Activated CD8-positive, alpha-beta T cell treated with anti-CD3 and anti-CD28 coated beads, Interleukin-2, amount 10 ng/mL, durations not matched to agents 7 days and 5 days (primary cell): ENCODE results near the gene RAC2. TPM values are rescaled to one million over a fixed set of nuclear protein-coding genes. Genes with fewer than 3 reads are reported as not detected.

Experiments
- ATAC-seq: fragments of 150-1000 bp; cut with Tn5 transposase; one replicate; pipeline ENCODE4 v1.10.0; 2021; ENCODE audit warnings: moderate library complexity
- CTCF ChIA-PET: fragments of 350-600 bp; sonication (Branson Sonifier 250); formaldehyde crosslinking; loops from one replicate; lab custom pipeline; 2021; ENCODE audit warnings: antibody characterized with exemption; lab: Charles Lee
- POLR2A ChIA-PET: fragments of 350-600 bp; sonication (Branson Sonifier 250); formaldehyde crosslinking; loops from one replicate; lab custom pipeline; 2021; ENCODE audit warnings: antibody characterized with exemption; lab: Charles Lee
- DNase-seq: peaks from one replicate; pipeline ENCODE4 v3.0.0-alpha.2; 2020
- H3K27ac Mint-ChIP-seq: one replicate; pipeline ENCODE4 v1.8.0; 2021; ENCODE audit warnings: mild to moderate bottlenecking, mixed read lengths
- H3K27me3 Mint-ChIP-seq: one replicate; pipeline ENCODE4 v1.8.0; 2021; ENCODE audit warnings: low read depth, mixed read lengths
- H3K36me3 Mint-ChIP-seq: one replicate; pipeline ENCODE4 v1.8.0; 2021; ENCODE audit warnings: low read depth, mixed read lengths
- H3K4me1 Mint-ChIP-seq: one replicate; pipeline ENCODE4 v1.8.0; 2021; ENCODE audit warnings: low read depth, mixed read lengths
- H3K4me3 Mint-ChIP-seq: one replicate; pipeline ENCODE4 v1.8.0; 2021; ENCODE audit warnings: mild to moderate bottlenecking, mixed read lengths
- H3K9me3 Mint-ChIP-seq: one replicate; pipeline ENCODE4 v1.8.0; 2022; ENCODE audit warnings: mixed read lengths; ENCODE audit not compliant: insufficient read depth
- total RNA-seq, 2 experiments: library from RNA; stranded (reverse); gene quantifications; one replicate each; pipeline ENCODE4 v1.2.3, GENCODE V29; 2021

The RAC2 gene
- total RNA-seq, 2 experiments from 2014 or later: 1,167 to 1,252 TPM

- H3K4me3 Mint-ChIP-seq: peak overlapping the region; percentile 99
- peak; percentile 69 for ATAC-seq
- H3K9me3 Mint-ChIP-seq: no peaks in the 10 kb centered on the region
- no peaks in the 10 kb centered on the region for H3K27me3 Mint-ChIP-seq
- DNase-seq: peak; percentile 98
- ChIA-PET CTCF (interaction anchor here (0.6 to 10.2 kb wide), 25 partner anchors 9 to 415 kb away, joined by 3 to 195 read pairs (median 4); partner anchors contain the start of gene PDXP), POLR2A (interaction anchor here (0.7 to 9.5 kb wide), 30 partner anchors 11 to 467 kb away, joined by 3 to 278 read pairs (median 5); partner anchors contain the start of genes CYTH4, IFT27, IL2RB and MFNG)
- H3K36me3 Mint-ChIP-seq: peaks cover 66% of the 10 kb centered on the region
- H3K4me1 Mint-ChIP-seq: peaks cover 62% of the 10 kb centered on the region
- H3K27ac Mint-ChIP-seq: peak overlapping the region; percentile 99
Measured at GRCh38 chr22:37242395-37242918, 1.6 kb downstream of the RAC2 start.

- Mint-ChIP-seq H3K36me3 (peaks cover 74% of the 10 kb centered on the region), H3K27ac (peak overlapping the region; percentile 99), H3K9me3 (no peaks in the 10 kb centered on the region), H3K4me3 (peak overlapping the region; percentile 99), H3K4me1 (peaks cover 68% of the 10 kb centered on the region), H3K27me3 (no peaks in the 10 kb centered on the region)
- ChIA-PET CTCF (interaction anchor here (0.7 to 10.2 kb wide), 20 partner anchors 8 to 416 kb away, joined by 3 to 195 read pairs (median 5); partner anchors contain the start of gene PDXP), POLR2A (interaction anchor here (0.6 to 9.5 kb wide), 29 partner anchors 10 to 212 kb away, joined by 3 to 278 read pairs (median 5); partner anchors contain the start of gene CYTH4)
- peak; percentile 10 for ATAC-seq
- DNase-seq: peak; percentile 84
Measured at GRCh38 chr22:37241351-37242142, 2.5 kb downstream of the RAC2 start.

- H3K4me3 Mint-ChIP-seq: peak overlapping the region; percentile 99
- POLR2A ChIA-PET: interaction anchor here (0.5 to 9.5 kb wide), 9 partner anchors 10 to 603 kb away, joined by 3 to 278 read pairs (median 4); partner anchors contain the start of gene ANKRD54
- no peaks in the 10 kb centered on the region for H3K27me3 Mint-ChIP-seq
- H3K27ac Mint-ChIP-seq: peak overlapping the region; percentile 99
- H3K4me1 Mint-ChIP-seq: peaks cover 74% of the 10 kb centered on the region
- ATAC-seq (no peak), DNase-seq (peak; percentile 53)
- CTCF ChIA-PET: interaction anchor here (0.7 to 10.2 kb wide), 8 partner anchors 11 to 75 kb away, joined by 3 to 195 read pairs (median 4); no protein-coding TSS in a partner anchor
- no peaks in the 10 kb centered on the region for H3K9me3 Mint-ChIP-seq
- peaks cover 80% of the 10 kb centered on the region for H3K36me3 Mint-ChIP-seq
Measured at GRCh38 chr22:37240941-37241320, 3.1 kb downstream of the RAC2 start.

GRCh38 chr22:37240240-37240940, 3.7 kb downstream of the RAC2 start:
- ATAC-seq: no peak

GRCh38 chr22:37239336-37240239, 4.5 kb downstream of the RAC2 start:
- POLR2A ChIA-PET: interaction anchor here (0.9 to 9.5 kb wide), 13 partner anchors 8 to 247 kb away, joined by 3 to 278 read pairs (median 4); partner anchors contain the start of genes IL2RB and MFNG
- H3K4me3 Mint-ChIP-seq: peak overlapping the region; percentile 99
- ATAC-seq: no peak
- no peaks in the 10 kb centered on the region for H3K9me3 Mint-ChIP-seq
- DNase-seq: peak; percentile 29
- H3K4me1 Mint-ChIP-seq: peaks cover 75% of the 10 kb centered on the region
- CTCF ChIA-PET: interaction anchor here (1.1 to 10.2 kb wide), 13 partner anchors 10 to 73 kb away, joined by 3 to 195 read pairs (median 7); no protein-coding TSS in a partner anchor
- no peaks in the 10 kb centered on the region for H3K27me3 Mint-ChIP-seq
- peaks cover 94% of the 10 kb centered on the region for H3K36me3 Mint-ChIP-seq
- H3K27ac Mint-ChIP-seq: peak overlapping the region; percentile 99

More at GRCh38 chr22:37240240-37240940, 3.7 kb downstream of the RAC2 start:
- H3K36me3 Mint-ChIP-seq: peaks cover 86% of the 10 kb centered on the region
- peak overlapping the region; percentile 99 for H3K4me3 Mint-ChIP-seq
- peaks cover 75% of the 10 kb centered on the region for H3K4me1 Mint-ChIP-seq
- CTCF ChIA-PET: interaction anchor here (0.7 to 10.2 kb wide), 11 partner anchors 11 to 76 kb away, joined by 3 to 195 read pairs (median 6); no protein-coding TSS in a partner anchor
- no peak for DNase-seq
- H3K9me3 Mint-ChIP-seq: no peaks in the 10 kb centered on the region
- peak overlapping the region; percentile 99 for H3K27ac Mint-ChIP-seq
- POLR2A ChIA-PET: interaction anchor here (0.5 to 9.5 kb wide), 12 partner anchors 9 to 604 kb away, joined by 3 to 278 read pairs (median 4); partner anchors contain the start of genes ANKRD54 and IL2RB
- H3K27me3 Mint-ChIP-seq: no peaks in the 10 kb centered on the region

GRCh38 chr22:37237371-37238268, 6.4 kb downstream of the RAC2 start:
- no peaks in the 10 kb centered on the region for H3K27me3 Mint-ChIP-seq
- H3K36me3 Mint-ChIP-seq: peaks cover 96% of the 10 kb centered on the region
- H3K4me3 Mint-ChIP-seq: peak overlapping the region; percentile 99
- ATAC-seq (no peak), DNase-seq (no peak)
- peaks cover 88% of the 10 kb centered on the region for H3K4me1 Mint-ChIP-seq
- ChIA-PET CTCF (interaction anchor here (0.6 to 10.2 kb wide), 13 partner anchors 8 to 71 kb away, joined by 3 to 195 read pairs (median 6); no protein-coding TSS in a partner anchor), POLR2A (interaction anchor here (0.7 to 9.5 kb wide), 11 partner anchors 6 to 249 kb away, joined by 3 to 278 read pairs (median 5); partner anchors contain the start of gene MFNG)
- peak overlapping the region; percentile 99 for H3K27ac Mint-ChIP-seq
- H3K9me3 Mint-ChIP-seq: no peaks in the 10 kb centered on the region

- CTCF ChIA-PET: interaction anchor here (0.6 kb wide), 1 partner anchor 25 kb away, joined by 3 read pairs; no protein-coding TSS in a partner anchor
Measured at GRCh38 chr22:37235897-37236607, 8.0 kb downstream of the RAC2 start.

GRCh38 chr22:37234736-37235711, 9.0 kb downstream of the RAC2 start:
- CTCF ChIA-PET: no interaction called here
- DNase-seq: peak; percentile 38

More at GRCh38 chr22:37235897-37236607, 8.0 kb downstream of the RAC2 start:
- no peak for DNase-seq
- no peak for ATAC-seq
- POLR2A ChIA-PET: interaction anchor here (0.6 to 1.4 kb wide), 3 partner anchors 9 to 86 kb away, joined by 3 to 5 read pairs (median 4); partner anchors contain the start of genes IL2RB and RAC2
- peaks cover 96% of the 10 kb centered on the region for H3K36me3 Mint-ChIP-seq
- H3K9me3 Mint-ChIP-seq: no peaks in the 10 kb centered on the region
- peak overlapping the region; percentile 99 for H3K4me3 Mint-ChIP-seq
- no peaks in the 10 kb centered on the region for H3K27me3 Mint-ChIP-seq
- peaks cover 97% of the 10 kb centered on the region for H3K4me1 Mint-ChIP-seq
- H3K27ac Mint-ChIP-seq: peak overlapping the region; percentile 87

More at GRCh38 chr22:37234736-37235711, 9.0 kb downstream of the RAC2 start:
- H3K27ac Mint-ChIP-seq: peak overlapping the region; percentile 87
- H3K36me3 Mint-ChIP-seq: peaks cover 93% of the 10 kb centered on the region
- peaks cover 97% of the 10 kb centered on the region for H3K4me1 Mint-ChIP-seq
- no peaks in the 10 kb centered on the region for H3K27me3 Mint-ChIP-seq
- POLR2A ChIA-PET: interaction anchor here (0.9 to 7.4 kb wide), 3 partner anchors 6 to 16 kb away, joined by 3 to 278 read pairs (median 5); partner anchors contain the start of gene RAC2
- H3K9me3 Mint-ChIP-seq: no peaks in the 10 kb centered on the region
- no peak for ATAC-seq
- H3K4me3 Mint-ChIP-seq: peak overlapping the region; percentile 99
